GM21737 (cell line): ENCODE results near the gene ACAA2.

Source experiments
- ATAC-seq: cut with Tn5 transposase; IDR thresholded peaks from one replicate; pipeline ENCODE4 v1.9.1; 2021; ENCODE audit warnings: mild to moderate bottlenecking, moderate library complexity; ENCODE audit not compliant: unreplicated experiment

Gene ACAA2

DNA sequence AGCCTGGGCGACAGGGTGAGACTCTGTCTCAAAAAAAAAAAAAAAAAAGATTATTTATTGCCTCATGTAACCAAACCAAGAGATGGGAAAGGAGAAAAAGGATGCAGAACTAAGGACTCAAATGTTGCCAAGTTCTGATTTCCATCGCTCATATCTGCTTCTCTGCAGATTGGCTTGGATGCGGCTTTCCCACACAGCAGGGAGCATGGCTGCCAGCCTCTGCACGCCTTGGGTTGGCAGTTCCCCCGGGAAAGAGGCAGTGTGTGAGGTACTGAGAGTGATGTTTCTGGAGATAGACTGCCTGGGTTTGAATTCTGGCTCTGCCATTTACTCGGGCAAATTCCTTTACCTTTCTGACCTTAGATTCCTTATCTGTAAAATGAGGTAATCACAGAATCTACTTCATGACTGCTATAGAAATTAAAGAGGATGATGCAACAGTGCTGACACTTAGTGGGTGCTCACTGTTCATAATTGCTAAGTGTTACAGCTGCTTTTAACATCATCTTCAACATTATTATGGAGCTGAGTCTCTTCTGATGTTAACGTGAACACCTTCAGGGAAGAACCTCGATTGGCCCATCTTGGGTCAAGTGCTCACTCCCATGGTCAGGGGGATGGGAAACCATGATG is 68.8 kb downstream of the ACAA2 start:
- no peak for ATAC-seq

DNA sequence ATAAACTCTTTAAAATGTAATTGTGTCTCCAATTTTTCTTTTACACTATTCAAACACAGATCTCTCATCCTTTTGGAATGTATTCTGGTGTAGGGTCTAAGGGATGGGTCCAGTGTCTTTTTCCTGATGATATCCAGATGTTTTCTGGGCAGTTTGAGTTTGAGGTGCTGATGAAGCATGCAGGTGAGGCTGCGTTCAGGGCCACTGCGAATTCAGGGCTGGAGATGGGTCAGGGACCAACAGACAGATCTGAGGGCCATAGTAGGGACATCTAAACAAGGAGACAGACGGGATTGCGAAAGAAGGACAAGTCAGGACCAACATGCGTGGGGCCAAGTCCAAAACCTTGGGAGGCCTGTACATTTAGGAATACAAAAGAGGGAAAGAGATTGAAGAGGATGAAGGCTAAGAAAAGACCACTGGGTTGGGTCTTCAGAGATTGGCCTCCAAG is 70.2 kb downstream of the ACAA2 start:
- ATAC-seq, result no peak

DNA sequence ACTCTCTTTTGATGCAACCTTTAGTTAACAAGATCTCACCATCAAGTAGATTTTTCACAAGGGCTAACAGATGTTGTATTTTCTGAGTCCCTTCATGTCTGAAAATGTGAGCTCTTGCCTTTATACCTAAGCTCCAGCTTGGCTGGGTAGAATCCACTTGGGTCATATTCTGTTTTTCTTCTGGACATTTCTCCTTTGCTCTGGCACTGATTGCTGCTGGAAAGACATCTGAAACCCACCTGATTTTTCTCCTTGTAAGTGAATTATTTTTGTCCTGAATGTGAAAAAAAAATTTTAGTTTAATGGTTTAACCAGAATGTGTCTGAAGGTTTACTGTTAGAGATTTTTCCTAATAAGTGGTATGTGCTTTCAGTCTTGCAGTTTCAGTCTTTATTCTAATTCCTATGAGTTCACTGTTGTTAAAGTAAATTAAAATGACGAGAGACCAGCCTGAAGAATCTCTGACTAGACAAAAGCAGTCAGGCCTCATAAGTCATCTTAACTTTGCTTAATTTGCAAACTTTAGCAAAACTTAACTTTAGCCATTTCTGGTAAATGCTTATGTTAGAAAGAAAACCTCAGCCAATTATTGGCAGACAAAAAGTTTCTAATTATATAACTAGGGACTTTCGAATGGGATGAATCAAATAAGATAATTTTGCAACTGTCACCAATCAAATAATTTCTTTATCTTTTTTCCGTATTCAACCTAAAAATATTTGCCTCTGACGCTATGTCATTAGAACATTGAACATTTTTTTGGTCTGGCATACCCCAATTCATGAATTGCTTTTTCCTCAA is 70.8 kb downstream of the ACAA2 start:
- ATAC-seq, result no peak

DNA sequence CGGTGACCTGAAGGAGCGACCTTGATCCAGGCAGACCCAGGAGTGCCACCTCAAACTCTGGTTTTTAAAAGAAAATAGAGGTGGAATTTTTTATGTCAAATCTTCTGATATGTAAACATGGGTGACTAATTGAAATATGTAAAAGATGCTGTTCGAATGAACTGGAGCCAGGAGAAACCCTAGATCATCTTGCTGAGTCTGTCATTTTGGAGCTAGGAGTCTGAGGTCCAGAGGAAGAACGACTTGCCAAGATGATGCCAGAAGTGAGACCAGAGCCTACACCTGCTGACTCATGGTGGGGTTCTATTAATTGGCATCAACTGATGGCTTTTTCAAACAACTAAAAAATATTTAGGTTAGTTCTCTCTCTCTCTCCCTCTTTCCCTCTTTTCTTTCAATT is 74.1 kb downstream of the ACAA2 start:
- no peak for ATAC-seq

DNA sequence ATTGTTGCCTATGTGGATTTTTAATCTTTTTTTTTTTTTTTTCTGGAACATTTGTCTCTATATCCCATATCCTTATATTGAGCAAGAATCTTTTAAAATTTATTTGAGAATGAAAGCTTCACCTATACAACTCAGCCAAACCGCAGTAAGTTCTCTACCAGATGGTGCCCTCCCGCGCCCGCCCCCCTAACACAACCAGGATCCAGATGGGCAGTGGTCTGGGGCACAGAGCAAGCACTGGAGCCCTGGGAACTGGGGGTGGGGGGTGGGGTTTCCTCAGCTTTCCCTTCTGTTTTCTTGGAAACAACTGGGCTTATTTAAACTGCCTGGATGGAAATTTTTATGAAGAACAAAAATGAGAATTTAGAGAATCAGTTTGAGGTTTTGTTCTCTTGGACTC is 74.6 kb downstream of the ACAA2 start:
- ATAC-seq, result no peak

DNA sequence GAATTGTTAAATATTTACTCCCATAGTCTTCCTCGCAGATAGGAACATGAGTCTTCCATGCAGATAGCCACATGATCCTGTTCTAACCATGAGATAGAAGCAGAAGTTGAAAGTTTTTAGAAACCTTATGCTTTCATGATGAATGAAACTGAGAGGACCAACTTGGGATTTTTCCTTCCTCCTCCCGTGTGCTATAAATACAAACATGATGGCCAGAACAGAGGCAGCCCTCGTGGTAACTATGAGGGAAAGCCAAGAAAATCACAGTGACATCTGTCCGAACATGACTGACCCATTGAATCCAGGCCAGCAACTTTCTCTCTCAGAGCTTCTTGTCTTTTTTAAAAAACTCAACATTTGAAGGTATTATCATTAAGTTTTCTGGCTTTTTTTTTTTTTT is 78.5 kb downstream of the ACAA2 start:
- ATAC-seq, result no peak

DNA sequence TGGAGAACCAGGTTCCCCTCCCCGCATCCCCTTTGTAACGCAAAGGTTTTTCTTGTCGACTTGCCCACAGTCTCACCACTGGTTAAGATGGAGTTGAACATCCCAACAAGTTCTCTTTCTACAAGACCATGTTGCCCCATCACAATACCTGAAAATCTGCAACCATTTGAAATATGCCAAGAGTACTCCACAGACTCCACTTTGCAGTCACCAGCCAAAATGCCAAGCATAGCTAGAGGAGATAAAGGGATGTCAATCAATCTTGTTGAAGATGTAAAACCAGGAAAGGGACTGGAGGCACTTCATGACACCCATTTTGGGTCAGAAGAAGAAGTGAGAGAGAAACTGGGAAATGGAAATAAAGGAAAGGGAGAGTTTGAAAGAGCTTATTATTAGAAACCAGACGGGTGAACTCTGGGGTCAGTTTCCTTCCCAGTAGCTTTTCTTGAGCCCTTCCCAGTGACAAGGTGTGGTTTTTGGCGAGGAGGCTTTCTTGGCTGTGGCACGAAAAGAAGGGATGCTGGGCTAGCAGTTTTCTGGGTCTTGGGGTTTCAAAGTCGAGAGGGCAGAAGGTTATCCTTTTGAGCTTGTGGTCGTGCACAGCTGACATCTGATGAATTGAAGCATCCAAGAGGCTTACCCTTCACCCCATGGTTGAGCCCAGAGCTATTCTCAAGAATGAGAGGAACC is 79.3 kb downstream of the ACAA2 start:
- no peak for ATAC-seq

DNA sequence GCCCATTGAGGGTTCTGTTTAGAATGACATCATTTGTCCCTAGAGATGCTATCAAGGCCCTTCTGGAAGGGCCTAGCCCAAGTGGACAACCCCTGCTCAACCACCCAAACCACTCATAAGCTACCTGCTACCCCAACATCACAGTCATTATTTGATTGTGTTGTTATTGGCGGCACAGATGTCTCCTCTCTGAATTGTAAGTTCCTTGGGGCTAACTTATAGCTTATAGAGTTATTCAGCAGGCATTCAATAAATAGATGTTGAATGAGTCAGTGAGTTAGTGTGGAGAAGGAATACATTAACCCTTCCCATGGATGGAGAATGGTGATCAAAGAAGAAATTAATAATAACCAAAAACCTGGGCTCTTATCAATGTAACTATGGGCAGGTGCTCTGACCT is 80.0 kb downstream of the ACAA2 start:
- no peak for ATAC-seq
